HUES6 (cell line): ENCODE data around the gene VASN.

ENCODE experiments used
- H3K27ac ChIP-seq: 2 replicates; pipeline ENCODE4 v1.7.0; 2013; ENCODE audit warnings: low read depth, mild to moderate bottlenecking, low read length, inconsistent platforms
- H3K27me3 ChIP-seq: 2 replicates; pipeline ENCODE4 v1.6.1; 2013; ENCODE audit warnings: low read length; ENCODE audit not compliant: control insufficient read depth, insufficient read depth
- H3K36me3 ChIP-seq: 2 replicates; pipeline ENCODE4 v1.6.1; 2013; ENCODE audit warnings: low read length; ENCODE audit not compliant: control insufficient read depth, insufficient read depth
- H3K4me1 ChIP-seq: 2 replicates; pipeline ENCODE4 v1.6.1; 2013; ENCODE audit warnings: low read length; ENCODE audit not compliant: control insufficient read depth, insufficient read depth
- H3K4me3 ChIP-seq: 2 replicates; pipeline ENCODE4 v1.5.1; 2013; ENCODE audit warnings: low read depth, low read length
- H3K9ac ChIP-seq: one replicate; pipeline ENCODE4 v1.6.1; 2013; ENCODE audit warnings: mild to moderate bottlenecking, low read length
- H3K9me3 ChIP-seq: 2 replicates; pipeline ENCODE4 v1.6.1; 2013; ENCODE audit warnings: low read depth, low read length; ENCODE audit not compliant: control insufficient read depth, insufficient read depth

VASN gene

GRCh38 chr16:4358236-4358635 is 13.4 kb upstream of the VASN start:
- no peaks in the 10 kb centered on the region for H3K27me3 ChIP-seq
- H3K36me3 ChIP-seq, result no peaks in the 10 kb centered on the region
- no peak overlapping the region for H3K4me3 ChIP-seq
- peaks cover 3% of the 10 kb centered on the region; the same call in 1 of the 2 replicates for H3K4me1 ChIP-seq
- H3K27ac ChIP-seq, result no peak overlapping the region
- no peak overlapping the region for H3K9ac ChIP-seq
- no peaks in the 10 kb centered on the region for H3K9me3 ChIP-seq

GRCh38 chr16:4358831-4359561 is 12.7 kb upstream of the VASN start:
- no peaks in the 10 kb centered on the region for H3K36me3 ChIP-seq
- H3K4me1 ChIP-seq, result peaks cover 3% of the 10 kb centered on the region; the same call in 1 of the 2 replicates
- no peak overlapping the region for H3K27ac ChIP-seq
- no peaks in the 10 kb centered on the region for H3K9me3 ChIP-seq
- no peaks in the 10 kb centered on the region for H3K27me3 ChIP-seq
- no peak overlapping the region for H3K4me3 ChIP-seq
- no peak overlapping the region for H3K9ac ChIP-seq

- peaks cover 3% of the 10 kb centered on the region; the same call in 1 of the 2 replicates for H3K4me1 ChIP-seq
- no peak overlapping the region for H3K9ac ChIP-seq
- H3K27ac ChIP-seq, result no peak overlapping the region
These were observed 11.7 kb upstream of the VASN start for GRCh38 chr16:4359914-4360313.

GRCh38 chr16:4360538-4361021 is 11.1 kb upstream of the VASN start:
- Histone ChIP-seq H3K36me3 (no peaks in the 10 kb centered on the region), H3K4me1 (peaks cover 3% of the 10 kb centered on the region; the same call in 1 of the 2 replicates), H3K27ac (no peak overlapping the region), H3K4me3 (no peak overlapping the region), H3K9ac (no peak overlapping the region), H3K9me3 (no peaks in the 10 kb centered on the region), H3K27me3 (no peaks in the 10 kb centered on the region)

More at GRCh38 chr16:4359914-4360313, 11.7 kb upstream of the VASN start:
- Histone ChIP-seq H3K9me3 (no peaks in the 10 kb centered on the region), H3K4me3 (no peak overlapping the region), H3K27me3 (no peaks in the 10 kb centered on the region), H3K36me3 (no peaks in the 10 kb centered on the region)

DNA sequence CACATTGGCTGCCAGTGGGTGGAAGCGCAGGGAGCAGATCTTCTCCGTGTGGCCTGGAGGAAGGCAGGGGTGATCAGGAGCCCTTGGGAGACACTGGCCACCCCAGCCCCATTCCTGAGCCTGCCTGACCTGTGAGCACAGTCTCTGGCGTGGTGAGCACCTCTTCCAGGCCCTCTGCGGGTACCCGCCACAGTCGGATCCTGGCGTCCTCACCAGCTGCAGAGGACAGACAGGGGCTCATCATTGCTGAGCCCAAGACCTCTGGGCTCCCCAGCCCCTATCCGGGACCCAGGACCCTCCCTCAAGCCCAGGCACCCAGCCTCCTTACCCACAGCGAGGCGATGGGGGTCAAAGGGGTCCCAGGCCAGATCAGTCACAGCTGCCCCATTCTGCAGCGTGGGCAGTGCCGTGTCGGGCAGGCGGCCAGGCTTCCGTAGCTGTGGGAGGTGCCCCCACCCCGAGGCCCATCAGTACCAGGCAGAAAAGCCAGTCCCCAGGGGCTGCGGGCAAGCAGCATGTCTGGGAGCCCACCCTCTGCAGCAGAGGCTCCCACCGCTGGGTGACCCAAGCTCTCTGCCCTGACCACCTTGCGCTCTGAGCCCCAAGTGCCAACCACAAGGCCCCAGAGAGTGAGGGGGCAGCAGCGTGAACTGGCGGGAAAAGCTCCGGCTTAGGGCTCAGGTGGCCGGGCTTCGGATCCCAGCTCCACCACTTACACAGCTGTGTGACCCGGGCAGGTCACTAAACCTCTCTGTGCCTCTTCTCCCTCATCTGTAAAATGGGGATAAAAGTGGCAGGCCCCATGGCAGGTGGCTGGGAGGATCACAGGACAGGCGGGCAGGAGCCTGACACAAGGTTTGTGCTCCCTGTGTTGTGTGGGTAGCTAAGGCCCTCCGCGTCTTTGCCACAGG is 10.4 kb upstream of the VASN start:
- H3K9me3 ChIP-seq, result no peaks in the 10 kb centered on the region
- no peak overlapping the region for H3K4me3 ChIP-seq
- no peaks in the 10 kb centered on the region for H3K27me3 ChIP-seq
- no peak overlapping the region for H3K27ac ChIP-seq
- peaks cover 3% of the 10 kb centered on the region; the same call in 1 of the 2 replicates for H3K4me1 ChIP-seq
- no peak overlapping the region for H3K9ac ChIP-seq
- no peaks in the 10 kb centered on the region for H3K36me3 ChIP-seq

GRCh38 chr16:4361944-4362311 is 9.7 kb upstream of the VASN start:
- no peaks in the 10 kb centered on the region for H3K27me3 ChIP-seq
- peaks cover 3% of the 10 kb centered on the region; the same call in 1 of the 2 replicates for H3K4me1 ChIP-seq
- H3K9ac ChIP-seq, result no peak overlapping the region
- H3K9me3 ChIP-seq, result no peaks in the 10 kb centered on the region
- H3K27ac ChIP-seq, result no peak overlapping the region
- H3K36me3 ChIP-seq, result no peaks in the 10 kb centered on the region
- no peak overlapping the region for H3K4me3 ChIP-seq

- Histone ChIP-seq H3K9ac (no peak overlapping the region), H3K36me3 (no peaks in the 10 kb centered on the region), H3K27me3 (no peaks in the 10 kb centered on the region), H3K4me3 (no peak overlapping the region), H3K9me3 (no peaks in the 10 kb centered on the region), H3K4me1 (peaks cover 3% of the 10 kb centered on the region; the same call in 1 of the 2 replicates), H3K27ac (no peak overlapping the region)
These were observed 9.0 kb upstream of the VASN start for GRCh38 chr16:4362476-4363135.

DNA sequence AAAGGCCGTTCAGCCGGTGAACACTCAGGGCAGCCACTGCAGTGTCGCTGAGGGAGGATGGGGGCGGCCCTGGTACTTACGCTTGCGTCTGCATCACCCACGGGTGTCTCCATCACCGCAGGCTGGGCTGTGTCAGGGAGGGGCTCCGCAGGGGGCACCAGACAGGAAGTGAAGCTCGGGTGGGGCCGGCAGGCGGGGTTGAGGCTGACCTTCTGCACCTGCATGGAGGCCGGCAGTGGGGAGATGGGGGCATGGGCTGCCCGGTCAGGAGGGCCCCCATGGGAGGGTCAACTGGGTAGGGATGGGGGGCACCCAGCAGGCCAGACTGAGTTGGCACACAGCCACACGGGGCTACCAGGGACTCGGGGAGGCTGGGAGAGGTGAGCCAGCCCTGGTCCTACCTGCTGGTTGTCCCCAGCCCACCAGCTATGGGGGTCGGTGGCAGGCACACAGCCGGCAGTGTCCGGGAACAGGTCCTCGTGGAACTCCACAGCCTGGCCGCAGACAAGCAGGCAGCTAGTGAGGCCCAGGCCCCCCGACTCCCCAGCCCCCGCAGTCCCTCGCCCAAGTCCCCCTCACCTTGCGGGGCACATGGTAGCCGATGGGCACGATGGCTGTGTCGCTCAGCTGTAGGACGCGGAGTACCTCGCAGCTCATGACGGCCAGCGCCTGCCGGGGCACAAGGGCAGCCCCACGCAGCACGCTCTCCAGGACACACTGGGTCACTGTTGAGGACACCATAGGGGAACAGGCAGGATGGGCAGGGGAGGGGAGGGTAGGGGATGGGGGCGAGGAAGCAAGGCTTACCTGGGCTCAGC is 7.2 kb upstream of the VASN start:
- H3K36me3 ChIP-seq, result no peaks in the 10 kb centered on the region
- H3K4me1 ChIP-seq, result peaks cover 11% of the 10 kb centered on the region; the same call in 1 of the 2 replicates
- H3K27me3 ChIP-seq, result no peaks in the 10 kb centered on the region
- H3K9ac ChIP-seq, result no peak overlapping the region
- no peak overlapping the region for H3K27ac ChIP-seq
- no peaks in the 10 kb centered on the region for H3K9me3 ChIP-seq
- H3K4me3 ChIP-seq, result no peak overlapping the region

- Histone ChIP-seq H3K9me3 (no peaks in the 10 kb centered on the region), H3K36me3 (no peaks in the 10 kb centered on the region), H3K9ac (no peak overlapping the region), H3K4me3 (no peak overlapping the region), H3K27me3 (no peaks in the 10 kb centered on the region), H3K4me1 (peaks cover 12% of the 10 kb centered on the region; the same call in 1 of the 2 replicates), H3K27ac (no peak overlapping the region)
These were observed 6.6 kb upstream of the VASN start for GRCh38 chr16:4365014-4365406.

DNA sequence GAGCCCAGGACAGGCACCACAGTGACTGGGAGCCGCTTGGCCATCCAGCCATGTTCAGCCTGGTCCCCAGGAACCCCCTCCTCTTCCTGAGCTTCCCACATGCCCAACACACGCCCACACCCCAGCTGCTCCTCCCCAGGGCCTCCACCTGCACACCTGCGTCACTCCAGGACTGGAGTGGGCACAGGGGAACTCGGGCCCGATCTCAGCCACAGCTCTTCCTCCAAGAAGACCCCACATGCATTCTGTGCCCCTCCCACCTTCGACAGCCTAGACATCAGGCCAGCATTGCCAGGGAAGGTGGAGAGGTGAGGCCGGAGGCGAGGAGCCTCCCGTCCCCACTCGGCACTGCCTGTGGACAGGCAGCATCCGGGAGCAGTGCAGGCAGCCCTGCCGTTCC is 6.0 kb upstream of the VASN start:
- H3K36me3 ChIP-seq, result no peaks in the 10 kb centered on the region
- no peak overlapping the region for H3K4me3 ChIP-seq
- no peak overlapping the region for H3K27ac ChIP-seq
- H3K9ac ChIP-seq, result no peak overlapping the region
- H3K4me1 ChIP-seq, result peaks cover 12% of the 10 kb centered on the region; the same call in 1 of the 2 replicates
- no peaks in the 10 kb centered on the region for H3K9me3 ChIP-seq
- H3K27me3 ChIP-seq, result no peaks in the 10 kb centered on the region
